GM12891 (cell line): ENCODE measurements around the gene KDM1B.

Experiments used
- POLR2A ChIP-seq: IDR thresholded peaks from 2 replicates; pipeline ENCODE4 v1.6.1; 2011; ENCODE audit warnings: low read depth, low read length, control low read depth
- TAF1 ChIP-seq: IDR thresholded peaks from 2 replicates; pipeline ENCODE4 v1.6.1; 2011; ENCODE audit warnings: low read depth, low read length, control low read depth

- TF ChIP-seq POLR2A (no peak), TAF1 (no peak)
Measured at GRCh38 chr6:18165751-18166150, 10.5 kb downstream of the KDM1B start.
